ENCODE results near the gene PTPRQ. TPM values are rescaled to one million over a fixed set of nuclear protein-coding genes. Genes with fewer than 3 reads are reported as not detected.

PTPRQ gene
- total RNA-seq, 2 experiments from 2014 or later: not detected

GRCh38 chr12:80549298-80549697 is 105.3 kb downstream of the PTPRQ start:
- CTCF ChIA-PET: no interaction called here
- POLR2A ChIA-PET: no interaction called here

- POLR2A ChIA-PET: no interaction called here
Measured at GRCh38 chr12:80551897-80552296, 107.9 kb downstream of the PTPRQ start.

GRCh38 chr12:80553316-80553715 is 109.3 kb downstream of the PTPRQ start:
- CTCF ChIA-PET: no interaction called here
- POLR2A ChIA-PET: no interaction called here

More at GRCh38 chr12:80551897-80552296, 107.9 kb downstream of the PTPRQ start:
- CTCF ChIA-PET: no interaction called here

GRCh38 chr12:80556566-80556965 is 112.5 kb downstream of the PTPRQ start:
- CTCF ChIA-PET: no interaction called here
- POLR2A ChIA-PET: no interaction called here

- POLR2A ChIA-PET: no interaction called here
- CTCF ChIA-PET: no interaction called here
Measured at GRCh38 chr12:80559766-80560165, 115.7 kb downstream of the PTPRQ start.

GRCh38 chr12:80565271-80565670 is 121.2 kb downstream of the PTPRQ start:
- ChIA-PET POLR2A (no interaction called here), CTCF (no interaction called here)

- ChIA-PET CTCF (no interaction called here), POLR2A (no interaction called here)
Measured at GRCh38 chr12:80567401-80567800, 123.4 kb downstream of the PTPRQ start.

GRCh38 chr12:80576641-80577418 is 132.8 kb downstream of the PTPRQ start:
- CTCF ChIA-PET: no interaction called here
- POLR2A ChIA-PET: no interaction called here

- ChIA-PET CTCF (no interaction called here), POLR2A (no interaction called here)
Measured at GRCh38 chr12:80580254-80580653, 136.2 kb downstream of the PTPRQ start.

- ChIA-PET CTCF (no interaction called here), POLR2A (no interaction called here)
Measured at GRCh38 chr12:80581783-80582182, 137.7 kb downstream of the PTPRQ start.

GRCh38 chr12:80582431-80582830 is 138.4 kb downstream of the PTPRQ start:
- ChIA-PET CTCF (no interaction called here), POLR2A (no interaction called here)

- POLR2A ChIA-PET: no interaction called here
- CTCF ChIA-PET: no interaction called here
Measured at GRCh38 chr12:80589077-80589476, 145.0 kb downstream of the PTPRQ start.

GRCh38 chr12:80590085-80590484 is 146.1 kb downstream of the PTPRQ start:
- ChIA-PET POLR2A (no interaction called here), CTCF (no interaction called here)

- CTCF ChIA-PET: no interaction called here
- POLR2A ChIA-PET: no interaction called here
Measured at GRCh38 chr12:80593766-80594165, 149.7 kb downstream of the PTPRQ start.

GRCh38 chr12:80596509-80596908 is 152.5 kb downstream of the PTPRQ start:
- ChIA-PET POLR2A (no interaction called here), CTCF (no interaction called here)

GRCh38 chr12:80598004-80598606 is 154.1 kb downstream of the PTPRQ start:
- POLR2A ChIA-PET: no interaction called here
- CTCF ChIA-PET: no interaction called here

- ChIA-PET CTCF (no interaction called here), POLR2A (no interaction called here)
Measured at GRCh38 chr12:80602455-80602854, 158.4 kb downstream of the PTPRQ start.

- CTCF ChIA-PET: no interaction called here
- POLR2A ChIA-PET: no interaction called here
Measured at GRCh38 chr12:80607361-80608135, 163.5 kb downstream of the PTPRQ start.

GRCh38 chr12:80617733-80618132 is 173.7 kb downstream of the PTPRQ start:
- ChIA-PET CTCF (no interaction called here), POLR2A (no interaction called here)

- ChIA-PET POLR2A (no interaction called here), CTCF (no interaction called here)
Measured at GRCh38 chr12:80620281-80620680, 176.2 kb downstream of the PTPRQ start.

- ChIA-PET CTCF (no interaction called here), POLR2A (no interaction called here)
Measured at GRCh38 chr12:80622271-80622670, 178.2 kb downstream of the PTPRQ start.
